HCT116 (cell line): ENCODE measurements around the gene CTU1.

Source experiments
- ATF3 ChIP-seq: IDR thresholded peaks from 2 replicates; pipeline ENCODE4 v1.6.1; 2012
- CTCF ChIP-seq, 3 experiments: fragments of 200-600 bp in 1 of 3; sonication (generic) in 1 of 3; IDR thresholded peaks in 2 of 3; conservative IDR thresholded peaks in 1 of 3; 2 replicates each; pipeline ENCODE4 v1.5.1; 2012 to 2017; ENCODE audit warnings: low read depth in 2 of 3, low read length in 2 of 3, antibody characterized with exemption in 1 of 3, borderline replicate concordance in 1 of 3, control low read depth in 1 of 3, mild to moderate bottlenecking in 1 of 3, mixed read lengths in 1 of 3, mixed run types in 1 of 3, moderate library complexity in 1 of 3; ENCODE audit not compliant: insufficient read depth in 1 of 3
- EZH2 ChIP-seq: fragments of 200-600 bp; sonication (generic); IDR thresholded peaks from 2 replicates; pipeline ENCODE4 v1.6.1; 2017; ENCODE audit warnings: antibody characterized with exemption, mixed run types
- YY1 ChIP-seq: IDR thresholded peaks from 2 replicates; pipeline ENCODE4 v1.6.1; 2011; ENCODE audit warnings: low read length, low read depth, moderate library complexity, mild to moderate bottlenecking; ENCODE audit not compliant: insufficient replicate concordance; ENCODE audit errors: extremely low read depth

- TF ChIP-seq CTCF (IDR thresholded peaks at IDR 0.05 in 2 of 3, conservative IDR thresholded peaks at IDR 0.05 in 1 of 3; ENCODE audit: borderline replicate concordance in 1 of 3, insufficient read depth in 1 of 3, low read depth in 2 of 3, low read length in 2 of 3) (no peak), ATF3 (no peak), YY1 (no peak), EZH2 (no peak)
Measured at GRCh38 chr19:51127755-51128154, 19.5 kb upstream of the CTU1 start.
